GM12872 (cell line): Measurements from ENCODE around the gene IL17D.

Experiments
- TF ChIP-seq, protein P1 (sequence below): IDR thresholded peaks from 3 replicates; pipeline ENCODE4 v1.5.1; 2011; ENCODE audit warnings: low read depth, mild to moderate bottlenecking, low read length, moderate library complexity; ENCODE audit not compliant: insufficient read depth

Gene IL17D, protein sequence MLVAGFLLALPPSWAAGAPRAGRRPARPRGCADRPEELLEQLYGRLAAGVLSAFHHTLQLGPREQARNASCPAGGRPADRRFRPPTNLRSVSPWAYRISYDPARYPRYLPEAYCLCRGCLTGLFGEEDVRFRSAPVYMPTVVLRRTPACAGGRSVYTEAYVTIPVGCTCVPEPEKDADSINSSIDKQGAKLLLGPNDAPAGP

DNA sequence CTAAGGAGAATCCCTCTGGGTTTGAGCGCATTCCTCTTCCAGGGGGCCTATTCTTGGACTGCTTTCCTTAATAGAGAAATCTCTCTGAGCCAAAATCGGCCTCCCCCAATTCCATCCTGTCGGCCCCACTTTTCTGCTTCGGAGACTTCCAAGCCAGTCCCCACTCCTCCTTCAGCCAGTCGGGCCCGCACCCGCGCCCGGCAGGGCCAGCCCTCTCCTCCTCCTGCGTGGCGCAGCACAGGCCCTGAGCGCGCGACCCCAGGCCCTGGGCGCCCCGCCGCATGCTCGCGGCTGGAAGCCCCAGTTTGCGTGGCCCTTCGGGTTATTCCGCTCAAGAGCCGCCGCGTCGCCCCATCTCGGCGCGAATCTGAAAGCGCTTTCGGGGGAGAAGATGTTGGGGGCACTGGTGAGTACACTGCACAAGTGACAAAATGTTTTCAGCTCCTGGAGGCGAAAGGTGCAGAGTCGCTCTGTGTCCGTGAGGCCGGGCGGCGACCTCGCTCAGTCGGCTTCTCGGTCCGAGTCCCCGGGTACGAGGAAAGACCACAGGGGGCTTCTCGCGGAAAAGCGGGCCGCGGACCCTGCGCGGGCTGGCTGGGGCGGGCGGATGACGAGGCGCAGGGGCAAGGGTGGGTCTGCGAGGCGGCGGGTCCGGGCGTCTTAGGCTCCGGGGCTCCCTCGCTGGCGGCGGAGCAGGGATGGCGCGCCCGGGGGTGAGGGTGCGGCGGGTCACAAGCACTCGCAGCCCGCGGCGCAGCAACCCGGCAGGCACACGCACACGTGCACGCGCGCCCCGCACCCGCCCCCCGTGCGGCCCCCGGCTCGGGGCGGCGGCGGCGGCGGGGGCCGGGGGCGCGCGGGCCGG, at the start of gene IL17D:
IL17D (plus strand) TSS at position 785 of the 865 bp plus-strand sequence. CDS start 303 bp downstream, outside the sequence.
- TF ChIP-seq, protein P1, sequence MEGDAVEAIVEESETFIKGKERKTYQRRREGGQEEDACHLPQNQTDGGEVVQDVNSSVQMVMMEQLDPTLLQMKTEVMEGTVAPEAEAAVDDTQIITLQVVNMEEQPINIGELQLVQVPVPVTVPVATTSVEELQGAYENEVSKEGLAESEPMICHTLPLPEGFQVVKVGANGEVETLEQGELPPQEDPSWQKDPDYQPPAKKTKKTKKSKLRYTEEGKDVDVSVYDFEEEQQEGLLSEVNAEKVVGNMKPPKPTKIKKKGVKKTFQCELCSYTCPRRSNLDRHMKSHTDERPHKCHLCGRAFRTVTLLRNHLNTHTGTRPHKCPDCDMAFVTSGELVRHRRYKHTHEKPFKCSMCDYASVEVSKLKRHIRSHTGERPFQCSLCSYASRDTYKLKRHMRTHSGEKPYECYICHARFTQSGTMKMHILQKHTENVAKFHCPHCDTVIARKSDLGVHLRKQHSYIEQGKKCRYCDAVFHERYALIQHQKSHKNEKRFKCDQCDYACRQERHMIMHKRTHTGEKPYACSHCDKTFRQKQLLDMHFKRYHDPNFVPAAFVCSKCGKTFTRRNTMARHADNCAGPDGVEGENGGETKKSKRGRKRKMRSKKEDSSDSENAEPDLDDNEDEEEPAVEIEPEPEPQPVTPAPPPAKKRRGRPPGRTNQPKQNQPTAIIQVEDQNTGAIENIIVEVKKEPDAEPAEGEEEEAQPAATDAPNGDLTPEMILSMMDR, result no peak

DNA sequence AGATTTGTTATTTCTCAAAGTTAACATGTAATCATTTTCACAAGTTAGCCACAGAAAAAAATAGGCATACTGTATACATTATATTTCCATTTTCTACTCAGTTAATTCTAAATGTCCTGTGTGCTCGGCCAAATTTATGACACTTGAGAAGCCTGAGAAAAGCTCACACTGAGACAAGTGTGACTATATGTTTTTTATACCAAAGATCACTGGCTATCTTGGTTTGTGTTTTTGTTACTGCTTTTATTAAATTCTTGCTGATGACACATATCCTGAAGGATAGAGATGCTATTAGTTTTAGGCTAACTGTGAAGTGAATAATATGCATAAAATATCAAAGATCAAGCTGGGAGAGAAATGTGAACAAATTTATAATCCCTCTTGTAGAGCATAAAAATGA, 49.3 kb upstream of the IL17D start:
- TF ChIP-seq, protein P1, result no peak

DNA sequence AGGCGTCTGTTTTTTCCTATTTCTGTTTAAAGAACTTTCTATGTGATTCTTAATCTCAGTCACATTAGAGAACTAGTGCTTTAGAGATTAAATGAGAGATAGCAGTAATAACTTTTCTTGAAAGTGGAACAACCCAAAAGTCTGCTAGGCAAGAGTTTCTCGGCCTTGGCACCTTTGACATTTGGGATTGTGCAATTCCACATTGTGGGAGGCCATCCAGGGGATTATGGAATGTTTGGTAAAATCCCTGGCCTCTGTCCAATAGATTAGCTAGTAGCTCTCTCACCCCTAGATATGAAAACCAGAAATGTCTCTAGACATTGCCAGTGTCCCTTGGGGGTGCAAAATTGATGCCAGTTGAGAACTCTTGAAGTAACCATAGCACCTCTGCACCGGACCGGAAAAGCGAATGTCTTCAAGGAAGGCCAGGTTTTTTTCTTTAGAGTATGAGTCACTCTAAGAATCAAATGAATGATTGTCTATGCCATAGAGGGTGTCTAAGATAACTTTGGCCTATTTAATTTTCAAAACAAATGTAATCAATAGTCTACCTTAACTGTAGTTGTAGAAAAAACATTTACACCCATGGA, 45.0 kb upstream of the IL17D start:
- TF ChIP-seq, protein P1, result no peak

DNA sequence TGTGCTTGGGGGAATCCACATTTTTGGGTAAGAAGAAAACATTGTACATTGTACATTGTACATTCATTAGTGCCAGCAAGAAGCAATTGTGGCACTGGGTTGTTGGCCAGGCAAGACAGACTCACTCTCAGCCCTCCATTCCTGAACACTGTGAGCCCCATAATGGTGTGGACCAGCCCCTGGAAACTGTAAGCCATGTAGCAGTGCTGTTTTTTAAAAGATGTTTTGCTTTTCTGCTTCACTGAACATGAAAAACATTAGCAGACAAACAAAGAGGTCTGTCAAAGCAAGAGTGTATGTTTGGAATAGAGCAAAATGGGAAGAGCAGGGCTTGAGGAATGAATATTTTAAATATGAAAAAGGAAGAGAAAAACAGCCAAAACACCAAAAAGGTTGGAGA, 39.1 kb upstream of the IL17D start:
- TF ChIP-seq, protein P1, result no peak

DNA sequence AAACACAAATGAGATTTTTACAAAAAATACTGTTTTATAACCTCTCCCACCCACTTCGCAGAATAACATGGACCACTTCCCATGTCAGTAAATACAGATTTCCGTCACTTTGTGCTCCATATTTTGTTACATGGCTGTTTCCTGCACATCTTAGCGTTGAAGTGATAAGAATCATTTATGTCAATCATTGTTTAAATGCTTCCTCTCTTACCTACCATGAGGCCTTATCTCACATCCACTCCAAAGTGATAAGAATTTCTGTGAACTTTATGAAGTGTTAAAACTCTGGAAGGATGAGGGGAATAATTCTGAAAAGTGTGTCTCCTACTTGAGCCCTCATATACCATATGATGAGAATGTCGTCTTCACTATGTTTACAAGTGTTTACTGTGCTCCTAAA, 36.6 kb upstream of the IL17D start:
- TF ChIP-seq, protein P1, result no peak

DNA sequence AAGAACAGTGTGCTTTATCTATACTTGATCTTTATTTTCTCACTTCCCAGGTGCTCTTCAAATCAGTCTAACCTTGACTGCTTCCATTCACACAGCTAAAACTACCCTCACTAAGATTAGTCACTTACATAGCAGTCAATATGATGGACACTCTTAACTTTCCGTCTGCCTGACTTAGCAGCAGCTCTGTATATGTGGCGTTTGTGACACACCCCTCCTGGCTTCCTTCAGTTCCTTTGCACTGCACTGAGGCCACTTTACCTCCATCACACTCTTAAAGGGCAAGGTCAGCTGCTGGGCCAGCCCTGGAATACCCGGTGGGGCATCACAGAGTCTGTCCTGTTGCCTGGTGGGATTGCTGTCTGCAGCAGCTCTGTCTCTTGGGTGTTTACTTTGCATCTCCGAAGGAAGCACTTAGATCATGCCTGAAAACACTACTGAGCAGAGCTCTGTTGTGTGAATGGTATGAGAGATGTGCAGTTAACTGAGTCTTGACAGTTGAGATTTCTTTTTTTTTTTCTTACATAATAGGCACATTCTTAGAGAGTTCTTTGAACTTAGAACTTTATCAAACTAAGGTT, 35.6 kb upstream of the IL17D start:
- TF ChIP-seq, protein P1, result no peak

DNA sequence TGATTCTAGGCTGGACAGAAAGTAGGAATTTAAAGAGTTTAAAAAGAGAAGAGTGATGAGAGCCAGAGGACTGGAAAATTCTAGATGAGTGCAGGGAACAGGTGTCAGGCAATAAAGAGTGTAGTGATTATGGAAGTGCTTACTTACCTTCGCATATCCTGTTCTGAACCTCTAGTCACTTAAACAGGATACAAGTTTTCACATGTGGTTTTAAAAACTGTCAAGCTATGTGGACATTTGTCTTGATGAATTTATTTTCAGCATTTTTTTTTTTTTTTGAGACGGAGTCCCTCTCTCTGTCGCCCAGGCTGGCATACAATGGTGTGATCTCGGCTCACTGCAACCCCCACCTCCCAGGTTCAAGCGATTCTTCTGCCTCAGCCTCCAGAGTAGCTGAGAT, 34.3 kb upstream of the IL17D start:
- TF ChIP-seq, protein P1, result no peak
